ENCODE results near the gene HAUS3.

- no peak for TF ChIP-seq BACH2 (CRISPR knock-in tag; IDR thresholded peaks at IDR 0.05; ENCODE audit: borderline replicate concordance)
- no peak for TF ChIP-seq OSR1 (CRISPR knock-in tag; IDR thresholded peaks at IDR 0.05)
These were observed 918 bp downstream of the HAUS3 start for GRCh38 chr4:2241003-2241402.

Measured in SK-N-SH treated with all-trans-retinoic acid at 6 μM for 48 hours (cell line).